CD4-positive, alpha-beta T cell treated with Interleukin-15 for 1 hour (primary cell): ENCODE results near the gene LSAMP.

Experiments used
- DNase-seq: peaks from one replicate; pipeline ENCODE4 v3.0.0-alpha.2; 2020

The LSAMP gene

GRCh38 chr3:116161575-116162525 is 283.4 kb downstream of the LSAMP start:
- no peak for DNase-seq

DNA sequence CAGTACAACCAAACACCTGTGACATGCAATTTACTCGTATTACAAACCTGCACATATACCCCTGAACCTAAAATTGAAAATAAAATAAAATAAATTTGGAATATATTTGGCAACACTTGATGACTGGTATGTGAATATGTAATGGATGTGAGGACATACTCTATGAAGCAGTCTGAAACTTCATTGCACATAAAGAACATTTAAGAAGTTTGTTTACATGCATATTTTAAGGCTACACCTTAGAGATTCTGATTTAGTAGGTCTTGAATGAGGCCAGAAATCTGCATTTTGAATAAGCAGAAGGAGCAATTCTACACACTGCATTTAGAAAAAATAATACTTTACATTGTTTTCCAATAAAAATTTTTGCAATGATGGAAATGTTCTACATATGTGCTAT is 284.7 kb downstream of the LSAMP start:
- DNase-seq: no peak

GRCh38 chr3:116155841-116156240 is 289.4 kb downstream of the LSAMP start:
- DNase-seq: no peak

GRCh38 chr3:116154389-116154788 is 290.9 kb downstream of the LSAMP start:
- DNase-seq: no peak

GRCh38 chr3:116153174-116153573 is 292.1 kb downstream of the LSAMP start:
- no peak for DNase-seq

DNA sequence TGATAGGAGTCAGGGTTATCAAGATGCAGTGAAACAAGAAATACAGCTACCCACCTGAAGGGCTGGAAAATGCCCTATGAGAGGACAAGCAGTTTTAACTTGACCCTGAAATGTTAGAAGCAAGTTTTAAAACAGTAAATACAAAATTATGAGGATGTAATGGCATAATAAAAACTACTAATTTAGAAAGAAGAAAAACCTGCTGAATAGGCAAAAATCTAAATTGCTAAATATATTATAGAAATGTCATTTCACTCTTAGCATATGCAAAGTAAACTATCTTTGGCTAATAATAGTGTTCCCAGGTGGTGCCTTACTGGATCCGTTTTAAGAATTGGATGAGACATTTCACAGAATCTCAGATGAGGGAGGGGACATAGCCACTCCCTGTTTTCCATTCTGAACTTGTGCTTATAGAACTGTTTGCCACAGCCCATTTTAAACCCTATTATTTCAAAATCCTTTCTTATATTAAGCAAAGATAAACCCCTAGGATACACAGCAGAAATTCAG is 294.6 kb downstream of the LSAMP start:
- DNase-seq: no peak

- no peak for DNase-seq
Measured at GRCh38 chr3:116148881-116149851, 296.1 kb downstream of the LSAMP start.

- DNase-seq: no peak
Measured at GRCh38 chr3:116145613-116146012, 299.7 kb downstream of the LSAMP start.

GRCh38 chr3:116141724-116142123 is 303.6 kb downstream of the LSAMP start:
- DNase-seq: no peak

DNA sequence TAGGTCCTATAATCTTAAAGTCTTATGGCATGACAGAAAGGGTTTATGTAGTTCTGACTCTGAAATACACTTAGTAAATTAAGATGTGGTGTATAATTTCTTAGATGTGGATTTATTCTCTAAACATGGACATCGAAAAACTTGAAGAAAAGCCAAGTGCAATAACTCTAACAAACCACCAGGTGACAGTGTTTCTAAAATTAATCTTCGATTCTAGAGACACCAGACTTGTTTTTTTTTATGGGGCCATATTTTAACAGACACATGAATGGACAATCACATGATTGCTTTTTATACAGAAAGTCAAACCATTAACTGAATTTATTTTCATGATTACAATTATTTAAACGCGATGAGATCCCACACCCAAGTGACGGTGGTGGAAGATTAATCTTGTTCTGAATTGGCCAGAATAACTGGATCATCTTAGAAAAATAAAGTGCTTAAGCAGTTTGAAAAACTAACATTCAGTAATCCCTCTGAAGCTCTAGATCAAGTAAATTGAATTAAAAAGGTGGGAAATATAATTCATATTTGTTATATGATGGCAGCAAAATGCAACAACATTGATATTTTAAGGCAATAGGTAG is 305.1 kb downstream of the LSAMP start:
- DNase-seq: no peak

- no peak for DNase-seq
Measured at GRCh38 chr3:116139641-116140040, 305.6 kb downstream of the LSAMP start.

DNA sequence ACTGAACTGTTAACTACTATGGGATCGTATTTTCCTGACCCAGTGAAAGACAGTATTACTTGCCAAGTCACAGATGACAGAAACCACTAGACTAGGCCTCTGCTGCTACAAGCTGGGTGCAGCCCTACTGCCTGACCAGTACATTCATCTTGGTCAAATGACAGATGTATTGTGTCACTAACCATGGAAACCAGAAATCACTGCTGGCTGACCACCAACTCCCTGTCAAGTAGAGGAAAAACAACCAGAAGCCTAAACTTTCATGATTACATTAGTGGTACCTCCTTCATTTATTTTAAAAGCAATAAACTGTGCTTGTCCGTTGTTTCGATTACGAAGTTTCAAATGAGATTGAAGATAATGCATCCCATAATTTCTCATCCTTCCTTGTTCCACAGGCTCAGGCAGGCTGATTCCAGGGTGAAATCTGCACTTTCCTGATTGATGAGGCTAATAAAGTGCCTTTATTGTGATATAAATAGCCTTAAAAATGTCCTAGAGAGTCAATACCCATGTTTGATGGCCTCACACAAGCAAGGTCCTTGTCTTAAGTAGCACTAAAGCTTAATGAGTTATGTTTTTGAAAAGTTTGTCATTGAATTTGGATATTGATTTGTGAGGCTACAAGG is 309.7 kb downstream of the LSAMP start:
- DNase-seq: no peak

- no peak for DNase-seq
Measured at GRCh38 chr3:116129187-116129946, 315.9 kb downstream of the LSAMP start.

GRCh38 chr3:116127464-116127863 is 317.8 kb downstream of the LSAMP start:
- no peak for DNase-seq

DNA sequence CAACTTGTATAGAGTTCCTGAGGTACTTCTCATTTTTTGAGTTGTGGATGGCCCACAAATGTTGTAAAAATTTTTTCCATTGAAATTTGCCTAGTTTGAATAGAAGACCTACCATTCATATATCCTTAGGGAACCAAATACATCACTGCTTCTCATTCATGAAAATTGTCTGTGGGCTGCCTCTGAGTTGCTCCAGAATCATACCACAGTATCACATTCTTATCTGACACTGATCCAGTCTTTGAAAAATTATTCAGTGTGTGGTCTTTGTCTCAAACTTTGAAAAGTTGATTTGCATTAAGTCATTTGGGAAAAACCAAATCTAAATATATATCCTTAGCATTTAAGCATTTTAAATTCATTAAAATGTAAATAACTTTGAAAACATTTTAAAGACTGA is 321.1 kb downstream of the LSAMP start:
- DNase-seq: no peak

- DNase-seq: no peak
Measured at GRCh38 chr3:116118475-116119169, 326.7 kb downstream of the LSAMP start.

DNA sequence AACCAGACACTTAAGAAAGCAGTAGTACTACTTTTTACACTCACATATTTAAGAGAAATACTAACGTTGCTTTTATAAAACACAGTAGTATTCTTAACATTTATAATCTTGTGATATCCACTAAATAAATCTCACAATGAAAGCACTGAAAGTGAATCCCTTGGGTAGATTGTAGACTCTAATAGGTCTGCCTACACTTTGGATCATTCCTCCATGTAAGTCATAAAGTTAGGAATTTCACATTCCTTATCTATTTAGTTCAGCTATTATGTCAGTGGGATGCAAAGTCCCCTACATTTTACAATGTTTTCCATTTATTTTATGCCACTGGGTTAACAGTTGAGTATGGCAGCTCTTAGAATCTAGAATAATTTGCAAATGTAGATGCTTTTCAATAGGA is 330.7 kb downstream of the LSAMP start:
- no peak for DNase-seq

DNA sequence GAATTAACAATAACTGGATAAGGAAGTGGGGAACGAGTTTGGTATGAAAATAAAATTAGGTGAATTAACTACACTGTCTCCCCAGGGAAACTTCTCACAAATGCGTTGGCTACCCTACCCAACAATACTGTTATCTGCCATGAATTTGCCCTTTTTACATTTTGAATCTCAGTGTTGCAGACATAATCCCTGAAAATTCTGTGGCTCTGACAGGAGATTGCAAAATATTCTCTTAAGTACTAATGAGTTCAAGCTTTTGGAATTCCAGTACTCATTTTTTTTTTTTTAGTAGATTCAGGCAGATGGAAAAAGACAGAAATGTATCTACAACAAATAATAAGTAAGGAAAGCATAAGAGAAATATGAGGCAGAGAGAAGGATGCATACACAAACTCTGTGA is 332.6 kb downstream of the LSAMP start:
- no peak for DNase-seq

- no peak for DNase-seq
Measured at GRCh38 chr3:116111765-116112164, 333.5 kb downstream of the LSAMP start.

DNA sequence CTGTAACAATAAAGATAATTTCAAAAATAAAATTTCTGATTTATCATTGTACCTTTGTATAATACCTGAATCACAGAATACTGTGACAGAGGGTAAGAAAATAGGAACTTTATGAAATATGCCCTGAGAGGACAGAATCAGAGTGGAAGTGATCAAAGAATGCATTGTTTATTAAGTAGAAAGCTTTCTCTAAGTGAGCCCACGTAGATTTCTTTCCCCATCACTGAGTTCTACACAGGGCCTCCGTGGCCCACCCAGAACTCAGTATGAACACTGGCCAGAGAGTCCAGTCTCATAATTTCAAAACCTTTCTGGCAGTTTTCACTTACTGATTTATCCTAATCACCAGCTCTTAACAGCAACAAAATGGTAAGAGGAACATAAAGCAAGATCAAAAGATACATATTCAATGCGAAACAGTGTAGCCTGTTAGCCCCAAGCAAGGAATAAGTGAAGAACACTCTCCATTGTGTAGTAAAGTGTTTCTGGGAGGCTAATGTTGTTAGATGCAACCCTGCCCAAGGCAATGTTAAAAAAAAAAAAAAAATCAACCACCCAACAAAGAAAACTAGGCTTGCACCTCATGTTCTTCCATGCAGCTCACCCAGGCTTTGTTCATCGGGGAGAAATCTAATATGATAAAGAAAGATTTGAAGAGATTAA is 341.3 kb downstream of the LSAMP start:
- no peak for DNase-seq

GRCh38 chr3:116102037-116102436 is 343.2 kb downstream of the LSAMP start:
- no peak for DNase-seq
